ENCODE measurements around the gene SYT5. TPM values are rescaled to one million over a fixed set of nuclear protein-coding genes. Genes with fewer than 3 reads are reported as not detected.

SYT5 gene
- total and polyA plus RNA-seq, 2 of the 13 experiments (the other 11 are each of a cell fraction or from before 2014, with no cell fraction given) = not detected

GRCh38 chr19:55229145-55229788, 49.2 kb upstream of the SYT5 start (continued):
- TF ChIP-seq ZZZ3 (CRISPR knock-in tag; IDR thresholded peaks at IDR 0.05; ENCODE audit: borderline replicate concordance) (no peak), THAP7 (CRISPR knock-in tag; IDR thresholded peaks at IDR 0.05) (no peak), ZNF704 (CRISPR knock-in tag; IDR thresholded peaks at IDR 0.05; ENCODE audit: borderline replicate concordance) (no peak), SKI (IDR thresholded peaks at IDR 0.05; ENCODE audit: partially characterized antibody) (no peak), NRL (CRISPR knock-in tag; IDR thresholded peaks at IDR 0.05; ENCODE audit: borderline replicate concordance) (peak; percentile 18; the same call in 1 of the 2 replicates), KAT7 (CRISPR knock-in tag; IDR thresholded peaks at IDR 0.05; ENCODE audit: borderline replicate concordance) (no peak), AHR (CRISPR knock-in tag; IDR thresholded peaks at IDR 0.05) (no peak), NCOA2 (CRISPR knock-in tag; IDR thresholded peaks at IDR 0.05) (no peak), TRAFD1 (CRISPR knock-in tag; IDR thresholded peaks at IDR 0.05; ENCODE audit: borderline replicate concordance) (no peak), SATB2 (CRISPR knock-in tag; IDR thresholded peaks at IDR 0.05) (no peak), ZBTB25 (CRISPR knock-in tag; IDR thresholded peaks at IDR 0.05) (no peak), ZNF503 (CRISPR knock-in tag; IDR thresholded peaks at IDR 0.05) (no peak), ZNF317 (CRISPR knock-in tag; IDR thresholded peaks at IDR 0.05) (0 out of 2 replicates have a peak, but pooled peaks have one; percentile 27), ZNF275 (CRISPR knock-in tag; IDR thresholded peaks at IDR 0.05; ENCODE audit: borderline replicate concordance) (no peak), GPBP1L1 (CRISPR knock-in tag; IDR thresholded peaks at IDR 0.05) (no peak), ZBTB3 (CRISPR knock-in tag; IDR thresholded peaks at IDR 0.05; ENCODE audit: borderline replicate concordance, low read depth) (no peak), KLF12 (CRISPR knock-in tag; IDR thresholded peaks at IDR 0.05; ENCODE audit: borderline replicate concordance) (0 out of 2 replicates have a peak, but pooled peaks have one; percentile 48), KAT2B (IDR thresholded peaks at IDR 0.05; ENCODE audit: borderline replicate concordance, low read depth, low read length) (no peak), FOXA1 (IDR thresholded peaks at IDR 0.05) (no peak), FOXA1 (CRISPR knock-in tag; IDR thresholded peaks at IDR 0.05) (no peak)
